Astrocyte of the spinal cord (primary cell): ENCODE data around the gene SHC4.
A peak's percentile ranks its signal among the peaks of the same experiment; 100 is the strongest.

ENCODE experiments used
- DNase-seq: peaks from one replicate; pipeline ENCODE4 v3.0.0; 2011; ENCODE audit warnings: low read depth, low spot score
- H3K4me3 ChIP-seq: 2 replicates; pipeline ENCODE4 v1.5.1; 2011; ENCODE audit warnings: low read depth, mild to moderate bottlenecking, low read length, moderate library complexity
- CTCF ChIP-seq: IDR thresholded peaks from 2 replicates; pipeline ENCODE4 v1.5.1; 2012; ENCODE audit warnings: low read depth, mild to moderate bottlenecking, low read length, inconsistent platforms
- in situ Hi-C: cut with HindIII; loops from 2 replicates; pipeline ENCODE4 v1.10.0; 2017; ENCODE audit warnings: low sequenced_read_pairs

Gene SHC4

GRCh38 chr15:48871542-48871941 is 92.2 kb downstream of the SHC4 start:
- TF ChIP-seq CTCF: no peak
- no peak overlapping the region for H3K4me3 ChIP-seq
- no peak for DNase-seq
- in situ Hi-C loops: no loop called here

DNA sequence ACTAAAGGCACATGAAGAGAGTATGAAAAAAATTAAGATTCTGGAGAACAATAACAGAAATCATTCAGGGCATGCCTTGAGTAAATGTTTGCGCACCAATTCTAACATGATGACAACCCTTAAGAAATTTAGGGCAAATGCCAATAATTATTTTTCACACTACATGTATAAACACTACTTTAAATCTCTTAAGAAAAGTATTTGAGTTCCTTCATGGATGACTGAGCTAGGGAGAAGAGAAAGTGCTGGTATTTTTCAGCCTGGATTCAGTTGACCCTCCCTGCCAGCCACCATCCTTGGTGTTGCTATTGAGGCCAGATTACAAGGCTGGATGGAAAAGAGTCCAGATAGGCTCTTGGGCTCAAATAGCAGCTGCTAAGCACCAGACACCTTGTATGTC is 93.8 kb downstream of the SHC4 start:
- in situ Hi-C loops: no loop called here
- TF ChIP-seq CTCF: no peak
- H3K4me3 ChIP-seq: no peak overlapping the region
- DNase-seq: no peak

GRCh38 chr15:48868536-48868935 is 95.2 kb downstream of the SHC4 start:
- TF ChIP-seq CTCF: no peak
- H3K4me3 ChIP-seq: no peak overlapping the region
- in situ Hi-C loops: no loop called here
- DNase-seq: peak; percentile 67

GRCh38 chr15:48868023-48868422 is 95.7 kb downstream of the SHC4 start:
- in situ Hi-C loops: no loop called here
- no peak for TF ChIP-seq CTCF

DNA sequence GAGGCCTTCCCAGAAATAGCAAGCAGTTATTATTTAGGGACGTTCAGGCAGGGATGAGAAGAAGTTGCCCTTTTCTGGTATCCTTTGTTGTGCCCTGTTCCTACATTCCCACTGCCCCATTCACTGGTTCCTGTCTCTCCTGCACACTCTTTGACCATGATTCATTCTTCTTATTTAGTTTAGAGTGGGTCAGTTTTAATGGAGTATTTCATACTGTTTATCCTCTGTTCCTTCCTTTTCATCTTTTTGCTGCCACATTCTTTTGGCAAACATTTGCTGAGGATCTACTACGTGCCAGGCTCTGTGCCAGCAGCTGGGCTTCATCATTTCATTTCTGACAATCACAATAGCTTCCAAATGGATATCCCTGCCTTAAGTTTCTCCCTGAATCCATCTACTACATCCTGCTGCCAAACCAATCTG is 97.6 kb downstream of the SHC4 start:
- in situ Hi-C loops: no loop called here
- TF ChIP-seq CTCF: no peak

More at GRCh38 chr15:48868023-48868422, 95.7 kb downstream of the SHC4 start:
- no peak overlapping the region for H3K4me3 ChIP-seq
- no peak for DNase-seq

GRCh38 chr15:48865370-48866079 is 98.2 kb downstream of the SHC4 start:
- DNase-seq: peak; percentile 85
- no peak for TF ChIP-seq CTCF
- H3K4me3 ChIP-seq: no peak overlapping the region
- in situ Hi-C loops: no loop called here

More for the DNA sequence above, 97.6 kb downstream of the SHC4 start:
- DNase-seq: no peak
- no peak overlapping the region for H3K4me3 ChIP-seq
